Measurements from ENCODE around the gene SLC4A1.

The SLC4A1 gene

GRCh38 chr17:44212507-44213402 lies 55.2 kb downstream of the SLC4A1 start:
- TF ChIP-seq, protein P1, sequence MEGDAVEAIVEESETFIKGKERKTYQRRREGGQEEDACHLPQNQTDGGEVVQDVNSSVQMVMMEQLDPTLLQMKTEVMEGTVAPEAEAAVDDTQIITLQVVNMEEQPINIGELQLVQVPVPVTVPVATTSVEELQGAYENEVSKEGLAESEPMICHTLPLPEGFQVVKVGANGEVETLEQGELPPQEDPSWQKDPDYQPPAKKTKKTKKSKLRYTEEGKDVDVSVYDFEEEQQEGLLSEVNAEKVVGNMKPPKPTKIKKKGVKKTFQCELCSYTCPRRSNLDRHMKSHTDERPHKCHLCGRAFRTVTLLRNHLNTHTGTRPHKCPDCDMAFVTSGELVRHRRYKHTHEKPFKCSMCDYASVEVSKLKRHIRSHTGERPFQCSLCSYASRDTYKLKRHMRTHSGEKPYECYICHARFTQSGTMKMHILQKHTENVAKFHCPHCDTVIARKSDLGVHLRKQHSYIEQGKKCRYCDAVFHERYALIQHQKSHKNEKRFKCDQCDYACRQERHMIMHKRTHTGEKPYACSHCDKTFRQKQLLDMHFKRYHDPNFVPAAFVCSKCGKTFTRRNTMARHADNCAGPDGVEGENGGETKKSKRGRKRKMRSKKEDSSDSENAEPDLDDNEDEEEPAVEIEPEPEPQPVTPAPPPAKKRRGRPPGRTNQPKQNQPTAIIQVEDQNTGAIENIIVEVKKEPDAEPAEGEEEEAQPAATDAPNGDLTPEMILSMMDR (IDR thresholded peaks at IDR 0.05; ENCODE audit: low read length, missing control alignments) = no peak
- no peak overlapping the region for H3K4me3 ChIP-seq (replicated peaks; ENCODE audit: low read depth, low read length)
- no peak for DNase-seq (ENCODE audit: low read depth)

GRCh38 chr17:44211281-44212265 lies 56.4 kb downstream of the SLC4A1 start:
- TF ChIP-seq, protein P1 (IDR thresholded peaks at IDR 0.05; ENCODE audit: low read length, missing control alignments) = no peak
- no peak overlapping the region for H3K4me3 ChIP-seq (replicated peaks; ENCODE audit: low read depth, low read length)

DNA sequence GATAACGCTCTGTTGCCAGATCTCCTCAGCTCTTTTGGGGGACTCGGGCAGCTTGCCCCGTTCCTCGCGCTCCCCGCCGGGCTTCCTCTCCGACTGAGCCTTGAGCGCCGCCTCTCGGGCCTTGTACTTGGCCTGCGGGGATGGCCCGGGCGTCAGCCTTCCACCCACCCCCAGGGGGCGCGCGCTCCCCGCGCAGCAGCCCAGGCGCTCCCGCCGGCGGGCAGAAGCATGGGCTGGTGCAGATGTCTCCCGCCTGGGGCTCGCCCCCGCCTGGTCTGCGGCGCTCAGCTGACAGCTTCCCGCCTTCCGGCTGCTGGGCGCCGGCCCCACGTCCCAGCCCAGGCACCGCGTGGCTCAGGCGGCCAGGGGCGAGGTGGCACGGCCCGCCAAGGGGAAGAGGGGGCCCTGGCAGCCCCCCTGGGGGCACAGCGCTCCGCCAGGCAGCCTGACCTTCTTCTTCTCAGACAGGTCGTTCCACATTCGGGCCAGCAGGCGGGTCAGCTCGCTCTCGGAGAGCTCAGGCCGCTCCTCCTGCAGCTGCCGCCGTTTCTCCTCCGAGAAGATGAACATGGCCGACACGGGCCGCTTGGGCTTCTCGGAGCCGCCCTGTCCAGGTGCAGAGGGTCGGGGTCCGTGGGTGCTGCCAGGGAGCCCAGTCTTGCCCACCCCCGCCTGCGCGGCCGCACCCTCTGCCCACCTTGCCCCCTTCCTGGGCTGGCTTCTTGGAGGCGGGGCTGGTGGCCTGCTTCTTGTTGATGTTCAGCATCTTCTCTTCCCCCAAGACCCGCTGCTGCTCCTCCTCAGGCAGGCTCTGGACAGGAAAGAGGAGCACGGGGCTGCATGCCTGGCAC lies 57.4 kb downstream of the SLC4A1 start:
- no peak overlapping the region for H3K4me3 ChIP-seq (replicated peaks; ENCODE audit: low read depth, low read length)
- DNase-seq (ENCODE audit: low read depth) = peak; percentile 87
- TF ChIP-seq, protein P1 (IDR thresholded peaks at IDR 0.05; ENCODE audit: low read length, missing control alignments) = peak; percentile 67

More at GRCh38 chr17:44211281-44212265, 56.4 kb downstream of the SLC4A1 start:
- no peak for DNase-seq (ENCODE audit: low read depth)

DNA sequence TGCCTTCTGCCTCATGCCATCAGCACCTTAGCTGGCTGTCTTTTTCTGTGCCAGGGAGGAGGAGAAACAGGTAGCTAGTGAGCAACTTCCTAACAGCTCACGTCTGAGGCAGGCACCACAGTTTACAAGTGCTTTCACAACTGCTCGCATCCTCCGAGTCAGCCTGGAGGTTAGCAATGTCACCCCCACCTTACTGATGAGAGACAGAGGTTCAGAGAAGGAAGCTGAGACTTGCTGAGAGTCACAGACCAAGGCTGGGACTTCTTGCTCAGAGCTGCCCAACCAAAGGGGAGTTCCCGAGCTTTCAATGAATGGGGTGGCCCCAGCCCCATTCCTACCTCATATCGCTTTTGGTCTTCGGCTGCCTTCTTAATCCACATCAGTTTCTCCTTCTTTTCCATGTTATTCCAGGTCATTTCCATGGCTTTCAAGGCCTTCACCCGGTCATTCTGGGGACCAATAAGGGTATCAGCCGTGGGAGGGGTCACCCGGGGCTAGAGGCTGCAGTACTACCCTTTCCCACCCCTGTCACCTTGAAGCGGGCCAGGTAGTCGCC lies 58.1 kb downstream of the SLC4A1 start:
- no peak for DNase-seq (ENCODE audit: low read depth)
- TF ChIP-seq, protein P1 (IDR thresholded peaks at IDR 0.05; ENCODE audit: low read length, missing control alignments) = no peak
- H3K4me3 ChIP-seq (replicated peaks; ENCODE audit: low read depth, low read length) = no peak overlapping the region

DNA sequence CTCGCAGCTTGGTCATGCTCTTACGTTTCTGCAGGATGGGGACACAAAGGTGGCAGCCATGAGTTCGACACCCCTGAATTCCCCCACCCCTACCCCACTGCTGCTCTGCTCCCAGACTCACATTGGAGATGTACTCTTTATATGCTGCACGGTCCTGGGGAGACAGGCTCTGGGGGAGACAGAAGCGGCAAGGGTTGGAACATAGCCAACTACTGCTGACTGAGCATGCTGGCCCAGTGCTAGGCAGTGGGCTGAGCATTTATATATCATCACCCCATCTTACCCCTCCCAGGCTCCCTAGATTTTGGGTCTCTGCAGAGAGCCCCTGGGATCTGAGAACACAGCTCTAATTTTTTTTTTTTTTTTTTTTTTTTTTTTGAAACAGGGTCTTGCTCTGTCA lies 60.2 kb downstream of the SLC4A1 start:
- TF ChIP-seq, protein P1 (IDR thresholded peaks at IDR 0.05; ENCODE audit: low read length, missing control alignments) = no peak

GRCh38 chr17:44207319-44207718 lies 60.6 kb downstream of the SLC4A1 start:
- DNase-seq (ENCODE audit: low read depth) = no peak
- no peak overlapping the region for H3K4me3 ChIP-seq (replicated peaks; ENCODE audit: low read depth, low read length)
- TF ChIP-seq, protein P1 (IDR thresholded peaks at IDR 0.05; ENCODE audit: low read length, missing control alignments) = no peak

More for the DNA sequence above, 60.2 kb downstream of the SLC4A1 start:
- no peak for DNase-seq (ENCODE audit: low read depth)
- H3K4me3 ChIP-seq (replicated peaks; ENCODE audit: low read depth, low read length) = no peak overlapping the region
